GM12878 (cell line): ENCODE data around the gene DMD. TPM values are rescaled to one million over a fixed set of nuclear protein-coding genes. Genes with fewer than 3 reads are reported as not detected.

Experiments used
- ATAC-seq: fragments of 200-7000 bp; cut with Tn5 transposase; 3 replicates; pipeline ENCODE4 v1.9.1; 2020; ENCODE audit warnings: mild to moderate bottlenecking, moderate library complexity
- BruUV-seq: library from RNA; stranded (reverse); fragments of 400-500 nt; replicated peaks from 2 replicates; lab custom pipeline; 2021; lab: Mats Ljungman, UMichigan
- CTCF ChIA-PET: fragments of 300-600 bp; sonication (Branson Sonifier 250); formaldehyde crosslinking; extraction: SDS; loops from one replicate; lab custom pipeline; 2021; ENCODE audit warnings: inconsistent platforms; lab: Yijun Ruan, JAX
- POLR2A ChIA-PET: fragments of 350-600 bp; formaldehyde crosslinking; extraction: SDS; loops from one replicate; lab custom pipeline; 2021; ENCODE audit warnings: inconsistent platforms; lab: Charles Lee
- RAD21 ChIA-PET: fragments of 300-600 bp; sonication (Branson Sonifier 250); formaldehyde crosslinking; loops from one replicate; lab custom pipeline; 2023; ENCODE audit warnings: antibody characterized with exemption; ENCODE audit not compliant: unreplicated experiment; lab: Charles Lee
- SMC1A ChIA-PET: fragments of 300-600 bp; sonication (Branson Sonifier 250); formaldehyde crosslinking; loops from one replicate; lab custom pipeline; 2023; ENCODE audit not compliant: unreplicated experiment, uncharacterized antibody; lab: Charles Lee
- DNase-seq: peaks from one replicate; pipeline ENCODE4 v3.0.0-alpha.2; 2011; ENCODE audit warnings: low read depth, low spot score
- FAIRE-seq: peaks from 3 replicates; lab custom pipeline; 2011; peaks lifted over from hg19 to GRCh38; lab: Jason Lieb, UNC
- H2AFZ ChIP-seq: 2 replicates; pipeline ENCODE4 v1.6.0; 2011; ENCODE audit warnings: low read depth, low read length, control low read depth; ENCODE audit not compliant: control insufficient read depth
- H3K27ac ChIP-seq: 2 replicates; pipeline ENCODE4 v1.5.1; 2011; ENCODE audit warnings: control low read depth; ENCODE audit not compliant: control insufficient read depth, insufficient read depth
- H3K27me3 ChIP-seq, 2 experiments: replicated peaks in 1 of 2; 2 replicates each; pipeline versions ENCODE4 v1.6.0 to v1.6.1; 2011; ENCODE audit warnings: low read length in 1 of 2; ENCODE audit not compliant: control insufficient read depth in 2 of 2, insufficient read depth in 2 of 2
- H3K36me3 ChIP-seq, 2 experiments: 2 replicates each; pipeline ENCODE4 v1.5.1; 2011; ENCODE audit warnings: low read length in 1 of 2; ENCODE audit not compliant: control insufficient read depth in 2 of 2, insufficient read depth in 2 of 2
- H3K4me1 ChIP-seq: 2 replicates; pipeline ENCODE4 v1.6.1; 2011; ENCODE audit warnings: mild to moderate bottlenecking, low read length, moderate library complexity, mixed read lengths; ENCODE audit not compliant: control insufficient read depth, insufficient read depth
- H3K4me2 ChIP-seq: 2 replicates; pipeline ENCODE4 v1.6.0; 2011; ENCODE audit warnings: control low read depth; ENCODE audit not compliant: control insufficient read depth, insufficient read depth
- H3K4me3 ChIP-seq: fragments of 200-600 bp; sonication (generic); 2 replicates; pipeline ENCODE4 v1.5.1; 2016
- H3K79me2 ChIP-seq: 2 replicates; pipeline ENCODE4 v1.6.0; 2011; ENCODE audit warnings: low read length; ENCODE audit not compliant: control insufficient read depth, insufficient read depth
- H3K9ac ChIP-seq: 2 replicates; pipeline ENCODE4 v1.8.0; 2011; ENCODE audit warnings: low read length, control low read depth, mixed read lengths; ENCODE audit not compliant: control insufficient read depth, insufficient read depth
- H3K9me3 ChIP-seq: replicated peaks from 3 replicates; pipeline ENCODE4 v1.5.1; 2011; ENCODE audit warnings: mild to moderate bottlenecking, low read length; ENCODE audit not compliant: control insufficient read depth, insufficient read depth
- H4K20me1 ChIP-seq: 2 replicates; pipeline ENCODE4 v1.6.0; 2011; ENCODE audit not compliant: control insufficient read depth, insufficient read depth
- ATF3 ChIP-seq: IDR thresholded peaks from 2 replicates; pipeline ENCODE4 v1.6.1; 2011; ENCODE audit warnings: low read depth, mild to moderate bottlenecking, low read length, moderate library complexity, borderline replicate concordance; ENCODE audit errors: extremely low read depth
- E2F8 ChIP-seq: fragments of 450-650 bp; IDR thresholded peaks from 2 replicates; pipeline ENCODE4 v1.6.1; 2018; ENCODE audit warnings: mild to moderate bottlenecking, low read depth, moderate library complexity; ENCODE audit not compliant: partially characterized antibody
- EZH2 ChIP-seq: IDR thresholded peaks from 2 replicates; pipeline ENCODE4 v1.6.1; 2012; ENCODE audit warnings: low read depth, mild to moderate bottlenecking, control low read depth, inconsistent platforms, low read length, borderline replicate concordance; ENCODE audit not compliant: control insufficient read depth
- MTA2 ChIP-seq: fragments of 450-650 bp; IDR thresholded peaks from 2 replicates; pipeline ENCODE4 v1.6.1; 2016; ENCODE audit warnings: low read depth, mild to moderate bottlenecking, moderate library complexity
- RAD51 ChIP-seq: fragments of 450-650 bp; IDR thresholded peaks from 2 replicates; pipeline ENCODE4 v1.6.1; 2016; ENCODE audit warnings: moderate library complexity, mild to moderate bottlenecking, inconsistent platforms
- RELA ChIP-seq: fragments of 450-650 bp; IDR thresholded peaks from 2 replicates; pipeline ENCODE4 v1.8.0; 2014; ENCODE audit warnings: borderline replicate concordance; ENCODE audit not compliant: partially characterized antibody
- SP1 ChIP-seq: IDR thresholded peaks from one replicate; pipeline ENCODE4 v1.6.1; 2011; ENCODE audit warnings: low read depth, low read length
- ZBTB33 ChIP-seq: fragments of 450-650 bp; IDR thresholded peaks from 2 replicates; pipeline ENCODE4 v1.6.1; 2017; ENCODE audit warnings: mild to moderate bottlenecking
- WGBS: methylation state at CpG from one replicate; pipeline ENCODE4 v1.1.6; 2016; ENCODE audit warnings: low lambda C conversion rate; ENCODE audit not compliant: insufficient replicate concordance, insufficient coverage; ENCODE audit errors: missing lambda C conversion rate; 5-methylcytosine and 5-hydroxymethylcytosine counted together
- in situ Hi-C: fragments of 300-500 bp; cut with MboI; formaldehyde crosslinking; loops from 9 replicates; pipeline ENCODE4 v1.14.3; 2018; ENCODE audit warnings: mixed read lengths
- intact Hi-C: fragments of 100-400 bp; cut with micrococcal nuclease; formaldehyde crosslinking; loops from one replicate; pipeline ENCODE4 v1.14.2; 2022; ENCODE audit not compliant: unreplicated experiment
- polyA plus RNA-seq, 11 experiments: library from polyadenylated mRNA; depleted of rRNA in 4 of 11; unstranded in 6 of 11; stranded (reverse) in 5 of 11; fragments of >200 nt; fragmentation: Nextera tagmentation in 4 of 11; fragmentation: Illumina TruSeq in 1 of 11; extraction: Ambion mirVana in 4 of 11; extraction: Trizol in 1 of 11; gene quantifications; 1 replicate in 1 of 11; 2 replicates in 10 of 11; pipeline versions ENCODE4 v1.2.1 to v1.2.3, GENCODE V29; 2011 to 2016; ENCODE audit warnings: inconsistent platforms in 2 of 11, missing spikeins in 2 of 11, low read depth in 1 of 11
- total RNA-seq, 4 experiments: library from RNA; depleted of rRNA in 3 of 4; stranded (reverse); fragments of >200 nt in 3 of 4; fragmentation: Illumina TruSeq in 1 of 4; extraction: Trizol in 1 of 4; gene quantifications; 2 replicates each; pipeline versions ENCODE4 v1.2.1 to v1.2.3, GENCODE V29; 2013 to 2021

The DMD gene
- total and polyA plus RNA-seq, 10 of the 15 experiments (the other 5 are each of a cell fraction or from before 2014, with no cell fraction given): 1.4 to 24.3 (median 4.3) TPM

- no TSS peak for BruUV-seq
- ChIA-PET SMC1A (no interaction called here), POLR2A (no interaction called here), RAD21 (no interaction called here), CTCF (no interaction called here)
- Histone ChIP-seq H3K4me1 (no peaks in the 10 kb centered on the region), H3K4me2 (no peak overlapping the region), H2AFZ (no peak overlapping the region), H3K4me3 (no peak overlapping the region), H3K79me2 (no peaks in the 10 kb centered on the region), H4K20me1 (no peaks in the 10 kb centered on the region), H3K27ac (no peak overlapping the region), H3K27me3 (no peaks in the 10 kb centered on the region)
- in situ Hi-C loops: no loop called here
- no peak for TF ChIP-seq MTA2
- no peak for TF ChIP-seq ZBTB33
- TF ChIP-seq RELA: no peak
- TF ChIP-seq ATF3: no peak
- TF ChIP-seq E2F8: no peak
- no peak for TF ChIP-seq SP1
- no peak for TF ChIP-seq RAD51
- TF ChIP-seq EZH2: no peak
- TF ChIP-seq, all 136 proteins: peak for 0
- Histone ChIP-seq H3K9ac (no peak overlapping the region), H3K36me3 (no peaks in the 10 kb centered on the region), H3K9me3 (no peaks in the 10 kb centered on the region)
- FAIRE-seq (no peak), ATAC-seq (no peak), DNase-seq (no peak)
- WGBS: 0% methylated on average over 1 of the region's 1 CpG
- intact Hi-C loops: no loop called here
Observed at GRCh38 chrX:31572360-31572759, 1639.0 kb downstream of the DMD start.
